Astrocyte of the spinal cord (primary cell): ENCODE measurements around the gene ARHGAP22.

ENCODE experiments used
- DNase-seq: peaks from one replicate; pipeline ENCODE4 v3.0.0; 2011; ENCODE audit warnings: low read depth, low spot score
- H3K4me3 ChIP-seq: 2 replicates; pipeline ENCODE4 v1.5.1; 2011; ENCODE audit warnings: low read depth, mild to moderate bottlenecking, low read length, moderate library complexity
- in situ Hi-C: cut with HindIII; loops from 2 replicates; pipeline ENCODE4 v1.10.0; 2017; ENCODE audit warnings: low sequenced_read_pairs
- TF ChIP-seq, protein P1 (sequence below): IDR thresholded peaks from 2 replicates; pipeline ENCODE4 v1.5.1; 2012; ENCODE audit warnings: low read depth, mild to moderate bottlenecking, low read length, inconsistent platforms

The ARHGAP22 gene

DNA sequence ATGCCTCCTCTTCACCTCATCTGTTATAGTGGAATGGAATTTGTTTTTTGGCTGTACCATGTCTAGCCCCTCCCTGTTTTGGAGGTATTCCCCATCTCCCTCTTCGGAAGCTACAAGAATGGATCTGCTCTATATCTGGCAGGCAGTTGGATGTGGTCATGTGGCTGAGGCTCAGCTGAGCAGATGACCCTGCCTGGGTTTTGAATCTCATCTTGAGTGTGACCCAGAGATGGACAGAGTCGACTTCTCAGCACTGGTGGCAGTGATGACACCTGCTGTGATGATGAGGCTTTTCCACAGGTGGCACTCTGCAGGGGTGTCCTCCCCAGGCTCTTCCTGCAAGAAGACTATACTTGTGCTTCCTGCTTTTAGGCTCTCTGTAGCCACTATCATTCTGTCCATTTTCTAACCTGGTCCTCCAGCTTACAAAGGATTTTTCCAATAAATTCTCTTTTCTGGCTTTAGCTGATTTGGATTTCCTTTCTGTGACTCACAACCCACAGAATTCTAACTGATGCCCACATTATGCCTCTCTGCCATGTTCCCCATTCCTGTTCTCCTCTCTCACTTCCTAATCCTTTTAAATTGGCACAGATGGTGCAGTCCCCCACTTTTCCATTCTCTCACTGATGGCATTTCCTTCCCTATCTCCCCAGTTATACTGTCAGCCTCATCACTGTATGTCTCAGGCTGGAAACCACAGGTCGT lies 7.5 kb upstream of the ARHGAP22 start:
- TF ChIP-seq, protein P1, sequence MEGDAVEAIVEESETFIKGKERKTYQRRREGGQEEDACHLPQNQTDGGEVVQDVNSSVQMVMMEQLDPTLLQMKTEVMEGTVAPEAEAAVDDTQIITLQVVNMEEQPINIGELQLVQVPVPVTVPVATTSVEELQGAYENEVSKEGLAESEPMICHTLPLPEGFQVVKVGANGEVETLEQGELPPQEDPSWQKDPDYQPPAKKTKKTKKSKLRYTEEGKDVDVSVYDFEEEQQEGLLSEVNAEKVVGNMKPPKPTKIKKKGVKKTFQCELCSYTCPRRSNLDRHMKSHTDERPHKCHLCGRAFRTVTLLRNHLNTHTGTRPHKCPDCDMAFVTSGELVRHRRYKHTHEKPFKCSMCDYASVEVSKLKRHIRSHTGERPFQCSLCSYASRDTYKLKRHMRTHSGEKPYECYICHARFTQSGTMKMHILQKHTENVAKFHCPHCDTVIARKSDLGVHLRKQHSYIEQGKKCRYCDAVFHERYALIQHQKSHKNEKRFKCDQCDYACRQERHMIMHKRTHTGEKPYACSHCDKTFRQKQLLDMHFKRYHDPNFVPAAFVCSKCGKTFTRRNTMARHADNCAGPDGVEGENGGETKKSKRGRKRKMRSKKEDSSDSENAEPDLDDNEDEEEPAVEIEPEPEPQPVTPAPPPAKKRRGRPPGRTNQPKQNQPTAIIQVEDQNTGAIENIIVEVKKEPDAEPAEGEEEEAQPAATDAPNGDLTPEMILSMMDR: no peak
- in situ Hi-C loops: no loop called here
- no peak overlapping the region for H3K4me3 ChIP-seq
- peak; percentile 55 for DNase-seq

DNA sequence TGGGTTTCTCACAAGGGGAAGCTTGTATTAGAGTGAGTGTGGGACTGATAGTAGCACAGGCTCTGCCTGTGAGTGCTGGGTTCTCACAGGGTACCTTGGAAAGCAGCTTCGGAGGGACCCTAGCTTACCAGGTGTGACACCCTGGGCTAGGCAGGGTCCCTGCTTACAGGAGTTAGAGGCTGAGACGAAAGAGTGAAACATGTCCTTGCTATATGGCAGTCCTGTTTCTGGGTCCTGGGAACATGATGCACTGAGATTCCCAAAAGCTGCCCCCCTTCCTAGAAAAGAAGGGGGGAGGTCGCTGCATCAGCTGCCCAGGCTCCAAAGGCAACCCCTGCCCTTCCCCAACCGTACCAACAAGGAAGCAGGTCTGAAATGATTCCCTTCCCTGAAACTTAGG lies 6.3 kb upstream of the ARHGAP22 start:
- TF ChIP-seq, protein P1: no peak
- DNase-seq: no peak
- no peak overlapping the region for H3K4me3 ChIP-seq
- in situ Hi-C loops: no loop called here

DNA sequence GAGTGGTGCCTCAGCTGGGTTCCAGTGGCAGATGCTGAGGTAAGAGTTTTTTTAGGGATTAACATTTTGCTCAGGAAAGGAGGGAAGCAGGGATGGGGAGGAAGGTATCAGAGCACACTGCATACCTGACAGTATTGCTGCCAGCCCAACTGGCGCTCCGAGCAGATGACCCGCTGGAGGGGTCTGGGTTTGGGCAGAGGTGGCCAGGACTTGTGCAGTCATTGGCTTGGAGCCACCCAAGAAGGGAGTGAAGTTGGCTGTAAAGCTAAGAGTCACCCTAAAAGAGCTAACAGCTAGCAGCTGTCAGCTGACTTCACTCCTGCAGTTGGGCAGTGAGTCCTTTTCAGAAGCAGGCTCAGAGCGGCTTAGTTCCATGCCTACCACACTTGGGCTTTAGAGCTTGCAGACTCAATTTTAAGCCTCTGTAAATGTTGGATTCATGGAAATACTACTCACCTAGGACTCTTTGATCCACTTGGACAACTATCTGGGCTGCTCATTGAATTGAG lies 5.8 kb upstream of the ARHGAP22 start:
- in situ Hi-C loops: no loop called here
- no peak overlapping the region for H3K4me3 ChIP-seq
- no peak for DNase-seq
- TF ChIP-seq, protein P1: no peak

DNA sequence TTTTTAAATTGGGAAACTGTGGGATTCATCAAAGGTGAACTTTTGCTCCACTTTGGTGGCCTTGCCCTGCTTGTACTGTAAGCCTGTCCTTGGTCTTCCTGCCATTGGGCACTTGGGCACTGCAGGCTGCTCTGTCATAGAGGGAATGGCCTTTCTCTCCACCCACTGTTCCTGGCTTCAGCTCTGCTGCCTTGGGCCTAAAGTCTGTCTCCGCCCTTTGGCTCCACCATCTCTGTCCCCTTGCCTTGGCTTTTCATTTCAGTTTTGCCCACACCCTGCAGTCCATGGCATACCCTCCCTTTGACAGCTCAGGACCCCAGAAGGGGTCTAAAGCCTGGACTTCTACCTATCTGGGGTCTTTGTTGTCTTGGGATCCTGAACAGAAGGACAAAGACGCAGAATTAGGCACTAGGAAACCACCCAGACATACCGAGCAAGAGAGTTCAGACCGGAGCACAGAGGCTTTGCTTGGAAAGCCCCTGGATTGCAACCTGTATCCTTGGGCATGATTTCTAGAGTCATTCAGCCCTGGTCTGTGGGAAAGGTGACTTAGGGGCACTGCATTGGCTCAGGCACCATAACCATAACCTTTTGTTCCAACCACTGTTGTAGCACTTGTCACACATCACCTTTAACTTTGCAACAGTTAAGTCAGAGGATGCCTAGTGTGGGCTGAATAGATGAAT lies 5.2 kb upstream of the ARHGAP22 start:
- TF ChIP-seq, protein P1: no peak
- in situ Hi-C loops: no loop called here

GRCh38 chr10:48609441-48609840 lies 4.6 kb upstream of the ARHGAP22 start:
- DNase-seq: no peak
- no peak overlapping the region for H3K4me3 ChIP-seq
- in situ Hi-C loops: no loop called here
- TF ChIP-seq, protein P1: no peak

More for the DNA sequence above, 5.2 kb upstream of the ARHGAP22 start:
- no peak overlapping the region for H3K4me3 ChIP-seq
- DNase-seq: no peak

DNA sequence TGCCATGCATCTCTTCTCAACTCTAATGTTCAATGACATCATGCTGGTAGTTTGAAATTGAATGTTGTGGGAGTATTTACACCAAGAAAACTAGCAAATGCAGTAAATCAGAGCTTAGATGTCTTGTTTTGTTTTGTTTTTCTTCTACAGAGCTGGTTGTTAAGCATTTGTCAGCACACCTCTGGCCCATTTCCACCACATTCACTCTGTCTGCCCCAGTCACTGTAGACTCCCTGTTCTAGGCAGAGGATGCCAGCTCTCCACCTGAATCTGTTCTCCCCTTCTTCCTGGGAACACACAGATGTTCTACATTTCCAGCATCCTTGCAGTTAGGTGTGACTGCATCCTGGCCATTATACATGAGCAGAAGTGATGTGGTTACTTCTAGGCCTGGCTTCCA lies 4.1 kb upstream of the ARHGAP22 start:
- in situ Hi-C loops: no loop called here
- DNase-seq: no peak
- H3K4me3 ChIP-seq: no peak overlapping the region
- TF ChIP-seq, protein P1: no peak
